ENCODE results near the gene ROS1.
"Not testable (repeated sequence)": the region's sequence is repeated elsewhere in the genome, so short reads cannot be mapped to it uniquely, and the experiment has no call there.

Gene ROS1

GRCh38 chr6:117244979-117245378 lies 180.8 kb downstream of the ROS1 start:
- DNase-seq (ENCODE audit: low spot score in 2 of 2); H3K36me3 ChIP-seq (replicated peaks); in situ Hi-C loops (cut with MboI; ENCODE audit: low sequenced_read_pairs); H3K27me3 ChIP-seq (ENCODE audit: low read depth); H3K4me1 ChIP-seq; H3K9me3 ChIP-seq; H3K4me3 ChIP-seq: not testable (repeated sequence)

GRCh38 chr6:117244571-117244970 lies 181.2 kb downstream of the ROS1 start:
- H3K36me3 ChIP-seq (replicated peaks); in situ Hi-C loops (cut with MboI; ENCODE audit: low sequenced_read_pairs); H3K27me3 ChIP-seq (ENCODE audit: low read depth); DNase-seq (ENCODE audit: low spot score in 2 of 2); H3K9me3 ChIP-seq; H3K4me1 ChIP-seq; H3K4me3 ChIP-seq: not testable (repeated sequence)

Data from HAP-1 (cell line).